Colon (tissue), 2 donors: Measurements from ENCODE around the gene LRP1B.

Experiments
- FAIRE-seq: peaks from 2 replicates; lab custom pipeline; 2012; peaks lifted over from hg19 to GRCh38; lab: Jason Lieb, UNC
- donor health status: control.
- donor health status: control.

The LRP1B gene

DNA sequence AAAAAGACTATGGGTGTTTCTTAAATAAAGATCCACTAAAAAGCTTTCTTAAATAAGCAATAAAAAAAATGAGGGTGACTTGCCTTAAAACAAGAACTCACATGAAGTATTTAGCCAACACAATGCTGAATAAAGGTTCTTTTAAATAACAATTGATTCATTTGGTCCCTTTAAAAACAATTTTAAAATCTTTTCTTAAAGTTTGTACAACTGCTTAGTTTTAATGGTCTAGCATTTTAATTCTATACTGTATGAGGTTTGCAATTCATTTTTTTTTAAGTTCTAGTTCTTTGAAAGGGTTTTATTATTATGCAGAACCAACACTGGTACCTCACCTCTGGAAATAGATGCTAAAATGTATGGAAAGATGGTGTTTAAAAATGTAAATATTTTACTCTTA is 1017.5 kb downstream of the LRP1B start:
- no peak for FAIRE-seq

DNA sequence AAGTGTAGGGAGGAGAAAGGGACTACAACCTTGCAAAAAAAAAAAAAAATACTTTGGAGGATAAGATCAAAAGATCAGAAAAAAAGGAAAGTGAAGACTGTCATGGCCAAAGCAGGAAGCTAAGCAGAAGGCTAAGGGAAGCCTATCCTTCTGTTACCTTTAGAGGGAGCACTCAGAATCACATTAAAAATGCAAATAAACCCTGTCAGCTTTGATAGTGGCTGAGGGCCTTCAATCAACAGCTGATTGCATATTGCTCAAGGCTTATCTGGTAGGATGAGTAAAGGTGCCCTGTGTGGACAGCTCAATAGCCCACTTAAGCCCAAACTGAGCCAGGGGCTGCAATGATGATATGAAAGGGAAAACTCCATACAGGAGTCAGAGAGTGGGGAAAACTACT is 1021.2 kb downstream of the LRP1B start:
- no peak for FAIRE-seq

GRCh38 chr2:141105763-141106162 is 1025.1 kb downstream of the LRP1B start:
- no peak for FAIRE-seq

- no peak for FAIRE-seq
These were observed 1027.6 kb downstream of the LRP1B start for GRCh38 chr2:141103216-141103615.

DNA sequence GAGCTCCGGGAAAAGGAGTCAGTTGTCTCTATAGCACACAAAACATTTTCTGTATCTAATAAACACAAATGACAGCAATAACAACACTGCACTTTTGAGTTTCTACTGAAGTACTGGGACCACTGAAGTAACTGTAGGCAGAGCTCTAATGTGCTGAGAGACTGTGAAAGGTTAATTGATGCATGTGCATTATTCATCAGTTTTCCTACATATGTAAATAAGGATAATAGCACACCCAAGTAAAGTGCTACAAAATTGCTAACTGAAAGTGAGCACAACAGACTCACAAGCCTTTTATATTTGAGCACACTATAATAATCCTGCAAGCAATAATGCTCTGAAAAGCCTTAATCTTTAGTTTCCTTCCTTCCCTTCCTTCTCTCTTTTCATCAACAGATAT is 1051.6 kb downstream of the LRP1B start:
- FAIRE-seq, result no peak

DNA sequence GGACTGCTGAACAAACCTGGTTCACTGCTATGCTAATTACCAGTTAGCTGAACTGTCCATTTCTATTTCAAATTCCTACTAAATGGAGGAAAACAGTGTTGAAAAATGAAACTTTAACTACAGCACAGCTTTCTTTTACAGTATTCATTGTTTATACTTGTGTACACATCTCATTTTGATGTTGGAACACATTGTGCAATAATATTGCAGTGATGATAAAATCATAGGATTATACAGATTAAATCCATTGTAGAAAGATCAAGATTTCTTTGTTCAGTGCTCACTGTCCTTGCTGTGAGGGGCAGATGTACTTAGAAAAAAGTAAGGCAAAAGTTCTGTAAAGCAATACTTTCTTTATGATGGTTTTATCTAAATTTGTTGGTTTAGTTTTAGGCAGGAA is 1055.1 kb downstream of the LRP1B start:
- FAIRE-seq, result no peak

DNA sequence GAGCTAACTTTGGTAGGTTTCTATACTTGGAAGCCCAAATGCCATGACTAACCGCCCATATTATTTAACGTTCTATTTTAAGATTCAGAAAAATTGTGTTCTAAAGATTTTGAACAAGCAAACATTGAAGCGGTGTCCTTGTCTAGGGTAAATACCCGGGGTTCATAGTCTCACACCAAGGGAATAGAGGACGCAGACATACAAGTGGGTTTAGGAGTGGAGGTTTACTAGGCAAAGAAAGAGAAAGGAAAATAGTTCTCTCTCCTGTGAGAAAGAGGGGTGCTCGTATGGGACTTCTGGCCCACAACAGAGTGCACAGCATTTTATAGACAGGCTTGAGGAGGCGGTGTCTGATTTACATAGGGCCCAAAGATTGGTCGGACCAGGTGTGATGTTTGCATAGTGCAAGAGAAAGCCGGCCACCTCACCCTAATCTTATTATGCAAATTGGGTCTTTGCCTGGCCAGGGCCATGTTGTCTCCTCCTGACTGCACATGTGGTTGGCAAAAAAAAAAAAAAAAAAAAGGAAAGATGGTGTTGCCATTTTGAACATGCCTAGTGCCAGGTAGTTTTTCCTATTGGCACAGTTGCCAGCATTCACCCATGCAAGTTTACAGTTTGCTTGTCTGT is 1062.6 kb downstream of the LRP1B start:
- no peak for FAIRE-seq

DNA sequence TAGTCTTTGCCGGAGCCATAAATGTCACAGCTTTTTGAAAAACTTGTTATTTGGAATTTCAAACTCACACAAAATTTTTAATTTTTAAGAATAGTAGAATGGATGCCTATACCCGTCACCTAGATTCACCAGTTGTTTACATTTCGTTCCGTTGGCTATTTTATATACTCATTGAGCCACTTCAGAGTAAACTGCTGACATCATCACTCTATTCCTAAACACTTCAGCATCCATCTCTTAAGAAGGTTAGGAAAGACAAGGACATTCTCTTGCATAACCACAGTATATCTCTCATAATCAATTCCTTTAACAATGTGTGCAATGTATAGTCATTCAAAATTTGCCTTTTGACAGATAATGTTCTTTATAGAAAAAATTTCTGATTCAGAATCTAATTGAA is 1065.8 kb downstream of the LRP1B start:
- FAIRE-seq, result no peak

GRCh38 chr2:141063406-141063805 is 1067.4 kb downstream of the LRP1B start:
- no peak for FAIRE-seq

GRCh38 chr2:141062443-141062842 is 1068.4 kb downstream of the LRP1B start:
- no peak for FAIRE-seq

DNA sequence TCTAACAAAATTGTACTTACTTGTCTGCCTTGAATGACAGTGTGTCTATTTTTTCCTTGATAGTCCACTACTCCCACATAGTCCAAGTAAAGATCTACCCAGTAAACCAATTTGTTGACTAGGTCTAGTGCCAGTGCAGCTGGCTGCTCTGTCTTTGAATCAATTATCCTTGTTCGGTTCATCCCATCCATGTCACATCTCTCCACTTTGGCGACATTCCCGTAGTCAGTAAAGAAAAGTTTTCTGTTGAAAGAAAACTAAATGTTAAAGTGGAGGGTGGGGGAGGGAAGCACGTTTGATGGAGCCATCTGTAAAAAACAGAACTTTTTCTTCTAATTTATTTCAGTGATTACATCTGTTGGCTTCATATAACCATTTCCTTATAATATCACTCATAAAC is 1068.8 kb downstream of the LRP1B start:
- FAIRE-seq, result no peak

- FAIRE-seq, result no peak
These were observed 1072.3 kb downstream of the LRP1B start for GRCh38 chr2:141058556-141058955.

GRCh38 chr2:141055531-141055930 is 1075.3 kb downstream of the LRP1B start:
- FAIRE-seq, result no peak

- no peak for FAIRE-seq
These were observed 1081.9 kb downstream of the LRP1B start for GRCh38 chr2:141048951-141049350.

- FAIRE-seq, result no peak
These were observed 1089.5 kb downstream of the LRP1B start for GRCh38 chr2:141041281-141041680.

GRCh38 chr2:141038341-141038740 is 1092.5 kb downstream of the LRP1B start:
- FAIRE-seq, result no peak

DNA sequence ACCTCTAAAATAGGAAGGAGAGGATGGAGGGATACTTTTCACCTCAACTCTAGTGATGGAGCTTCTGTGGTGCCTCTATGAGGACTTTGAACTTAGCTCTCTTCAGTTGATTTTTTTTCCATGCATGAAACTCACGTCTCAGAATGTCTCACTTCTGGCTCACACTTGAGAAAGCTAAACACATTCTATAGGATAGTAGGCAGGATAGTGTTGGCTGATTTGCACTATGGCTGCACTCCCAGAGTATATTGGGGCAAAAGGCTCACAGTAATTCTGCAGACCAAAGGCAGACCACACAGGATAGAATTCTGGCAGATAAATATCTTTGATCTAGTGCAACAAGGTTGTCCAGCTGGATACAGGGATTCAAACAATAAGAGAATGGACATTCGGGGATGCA is 1093.5 kb downstream of the LRP1B start:
- no peak for FAIRE-seq

DNA sequence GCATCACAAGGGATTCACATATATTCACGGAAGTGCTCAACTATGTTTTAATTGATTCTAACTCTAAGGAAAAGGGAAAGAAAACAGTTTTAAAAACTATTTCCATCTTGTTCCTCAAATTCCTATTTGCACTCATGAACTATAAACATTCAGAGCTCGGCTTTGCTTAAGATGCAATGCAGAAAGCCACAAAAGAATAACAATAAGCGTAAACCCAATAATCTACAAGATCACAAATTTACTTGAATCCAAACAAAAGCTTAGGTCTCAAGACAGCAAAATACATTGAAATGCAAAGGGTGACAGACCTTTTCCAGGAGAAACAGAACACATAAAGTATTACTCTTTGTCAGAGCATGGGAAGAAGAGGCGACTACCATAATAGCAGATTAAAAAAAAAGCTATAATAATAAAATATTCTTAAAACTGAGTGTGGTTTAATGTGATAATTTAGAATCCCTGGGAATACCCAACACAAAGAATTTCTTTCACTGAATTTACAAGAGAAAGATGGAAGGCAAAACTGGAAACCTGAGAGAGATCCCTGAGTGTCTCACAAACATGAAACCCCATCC is 1094.9 kb downstream of the LRP1B start:
- FAIRE-seq, result no peak

- no peak for FAIRE-seq
These were observed 1101.3 kb downstream of the LRP1B start for GRCh38 chr2:141029428-141030078.

DNA sequence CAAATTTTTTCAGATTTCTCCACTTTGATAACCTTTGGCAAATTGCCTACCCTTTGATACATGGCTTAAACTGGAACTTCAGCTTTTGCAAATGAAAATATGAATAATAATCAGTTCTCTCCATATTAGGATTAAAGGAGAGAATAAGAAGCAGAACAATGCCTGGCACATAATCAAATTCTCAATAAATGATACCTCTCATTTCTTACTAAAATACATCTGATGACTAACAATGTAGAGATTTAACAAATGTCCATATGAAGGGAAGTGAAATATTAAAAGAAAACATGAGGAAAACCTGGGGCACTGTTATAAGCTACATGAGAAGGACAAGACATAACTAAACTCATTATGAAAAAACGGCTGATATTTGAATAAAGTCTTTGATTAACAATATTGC is 1103.6 kb downstream of the LRP1B start:
- FAIRE-seq, result no peak

DNA sequence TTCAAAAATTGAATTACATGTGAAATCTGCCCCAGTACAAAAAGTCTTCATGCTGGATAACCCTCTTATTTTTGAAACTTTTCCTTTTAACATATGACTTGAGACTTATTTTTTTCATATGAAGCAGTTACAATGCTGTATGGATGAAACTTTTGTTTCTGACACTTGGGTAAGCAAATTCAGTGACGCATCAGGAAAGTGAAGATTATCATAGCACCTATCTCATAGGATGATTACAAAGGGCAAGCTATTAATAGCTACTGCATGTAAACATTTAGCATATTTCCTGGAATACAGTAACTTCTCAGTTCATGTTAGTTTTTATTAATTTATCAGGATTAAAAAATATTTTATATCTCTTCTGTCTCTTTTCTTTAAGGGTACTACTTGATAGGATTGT is 1109.2 kb downstream of the LRP1B start:
- FAIRE-seq, result no peak

DNA sequence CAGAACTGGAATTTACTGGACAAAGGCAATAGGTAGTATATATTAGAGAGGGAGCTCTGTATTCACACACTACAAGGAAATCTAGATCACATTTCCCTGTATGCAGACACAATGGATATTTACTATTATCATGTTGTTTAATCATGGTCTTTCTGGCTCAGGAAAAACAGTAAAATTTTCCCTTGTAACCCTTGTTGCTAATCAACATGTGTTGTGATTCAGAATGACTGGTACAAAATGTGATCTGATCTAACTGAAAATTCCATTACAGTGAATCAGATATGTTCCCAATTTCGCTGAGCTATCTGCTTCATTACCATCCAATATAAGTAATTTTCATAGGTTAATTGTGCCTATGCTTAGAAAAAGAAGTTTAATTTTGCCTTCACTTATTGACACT is 1109.7 kb downstream of the LRP1B start:
- no peak for FAIRE-seq

DNA sequence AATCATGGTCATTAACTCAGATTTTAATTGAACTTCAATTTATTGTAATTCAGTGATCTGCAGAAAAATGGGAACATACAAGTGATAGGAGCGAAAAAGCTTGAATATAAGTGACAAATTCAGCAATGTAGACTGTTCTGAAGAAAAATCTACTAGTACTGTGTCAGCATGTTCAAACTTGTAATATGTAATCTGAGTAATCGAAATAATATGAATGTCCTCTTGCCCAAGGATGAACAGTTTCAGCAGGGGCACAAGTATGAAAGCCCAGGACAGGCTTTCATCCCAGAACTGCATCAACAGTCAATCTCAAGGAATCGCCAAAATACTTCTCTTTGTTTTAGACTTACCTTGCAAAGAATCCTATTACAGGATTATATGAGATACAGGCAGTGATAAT is 1110.5 kb downstream of the LRP1B start:
- FAIRE-seq, result no peak
